Islet of Langerhans (tissue), 1 donor: ENCODE measurements around the gene PDZRN4.
"Not testable (repeated sequence)": the region's sequence is repeated elsewhere in the genome, so short reads cannot be mapped to it uniquely, and the experiment has no call there.

Experiments
- FAIRE-seq: peaks from one replicate; lab custom pipeline; 2011; peaks lifted over from hg19 to GRCh38; lab: Jason Lieb, UNC

PDZRN4 gene

GRCh38 chr12:41573445-41573844 is 385.3 kb downstream of the PDZRN4 start:
- no peak for FAIRE-seq

GRCh38 chr12:41576925-41577324 is 388.8 kb downstream of the PDZRN4 start:
- FAIRE-seq: no peak

DNA sequence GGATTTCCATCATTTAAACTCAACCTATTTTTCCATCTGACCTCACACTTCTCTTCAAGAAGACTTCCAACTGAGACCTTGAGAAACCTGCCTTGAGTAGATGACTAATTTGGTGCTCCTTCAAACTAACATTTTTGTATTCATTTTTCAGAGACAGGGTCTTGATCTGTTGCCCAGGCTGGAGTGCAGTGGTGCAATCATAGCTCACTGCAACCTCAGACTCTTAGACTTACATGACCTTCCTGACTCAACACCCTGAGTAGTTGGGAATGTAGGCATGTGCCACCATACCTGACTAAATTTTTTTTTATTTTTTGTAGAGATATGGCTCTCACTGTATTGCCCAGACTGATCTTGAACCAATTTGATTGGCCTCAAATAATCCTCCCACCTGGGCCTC is 389.9 kb downstream of the PDZRN4 start:
- FAIRE-seq: no peak

DNA sequence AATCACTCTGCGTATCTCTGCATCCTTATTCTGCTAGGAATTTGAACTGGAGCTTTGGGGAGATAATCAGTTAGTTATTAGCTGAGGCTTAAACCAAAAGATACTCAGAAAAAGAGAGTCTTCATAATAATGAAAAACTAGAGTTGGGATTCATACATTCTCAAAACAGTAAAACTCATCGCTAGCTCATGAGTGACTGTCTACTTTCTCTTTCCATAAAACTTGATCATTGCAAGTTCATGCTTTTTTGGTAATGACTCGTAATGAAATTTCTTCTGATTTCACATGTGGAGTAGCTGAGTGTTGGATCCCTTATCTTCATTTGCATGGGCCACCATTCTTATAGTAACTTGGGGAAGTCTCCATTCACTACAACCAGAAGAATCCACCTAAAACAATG is 397.7 kb downstream of the PDZRN4 start:
- FAIRE-seq: no peak

DNA sequence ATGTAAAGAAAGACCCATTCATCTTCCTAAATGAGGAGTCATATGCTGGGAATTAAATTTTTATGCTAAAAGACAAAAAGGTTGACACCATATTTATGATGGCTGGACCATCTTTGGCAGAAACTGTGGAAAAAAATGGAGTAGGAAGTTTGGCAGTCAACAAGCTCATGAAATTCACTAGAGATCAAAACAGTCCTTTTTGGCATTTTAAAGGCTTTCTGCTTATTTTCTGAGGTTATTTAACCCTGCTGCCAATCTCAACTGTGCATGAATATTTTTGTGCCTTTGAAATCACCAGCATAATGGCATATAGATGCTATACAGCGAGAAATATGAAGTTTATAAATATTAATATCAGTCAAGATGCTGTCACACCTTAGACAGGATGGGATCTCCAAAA is 399.5 kb downstream of the PDZRN4 start:
- FAIRE-seq: no peak

GRCh38 chr12:41589878-41590277 is 401.8 kb downstream of the PDZRN4 start:
- FAIRE-seq: no peak

- FAIRE-seq: no peak
Observed at GRCh38 chr12:41596190-41596589, 408.1 kb downstream of the PDZRN4 start.

DNA sequence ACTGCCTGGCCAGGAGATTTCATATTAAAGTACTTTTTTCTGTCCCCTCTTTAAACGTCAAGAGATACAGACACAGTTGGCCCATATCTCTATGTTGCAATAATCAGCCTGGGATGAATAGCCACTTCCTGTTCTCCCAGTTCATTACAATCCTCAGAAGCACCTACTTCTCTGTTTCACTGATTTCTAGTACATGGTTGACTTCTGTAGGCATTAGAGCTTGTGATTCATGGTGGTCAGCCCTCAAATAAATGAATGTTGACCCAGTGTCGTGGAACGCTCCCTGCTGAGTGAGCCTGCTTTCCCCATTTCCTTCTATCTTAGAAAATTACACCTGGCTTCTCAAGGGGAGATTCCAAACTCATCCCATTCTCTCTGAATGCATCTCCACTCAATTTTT is 416.7 kb downstream of the PDZRN4 start:
- FAIRE-seq: no peak

GRCh38 chr12:41605545-41606305 is 417.6 kb downstream of the PDZRN4 start:
- FAIRE-seq: no peak

DNA sequence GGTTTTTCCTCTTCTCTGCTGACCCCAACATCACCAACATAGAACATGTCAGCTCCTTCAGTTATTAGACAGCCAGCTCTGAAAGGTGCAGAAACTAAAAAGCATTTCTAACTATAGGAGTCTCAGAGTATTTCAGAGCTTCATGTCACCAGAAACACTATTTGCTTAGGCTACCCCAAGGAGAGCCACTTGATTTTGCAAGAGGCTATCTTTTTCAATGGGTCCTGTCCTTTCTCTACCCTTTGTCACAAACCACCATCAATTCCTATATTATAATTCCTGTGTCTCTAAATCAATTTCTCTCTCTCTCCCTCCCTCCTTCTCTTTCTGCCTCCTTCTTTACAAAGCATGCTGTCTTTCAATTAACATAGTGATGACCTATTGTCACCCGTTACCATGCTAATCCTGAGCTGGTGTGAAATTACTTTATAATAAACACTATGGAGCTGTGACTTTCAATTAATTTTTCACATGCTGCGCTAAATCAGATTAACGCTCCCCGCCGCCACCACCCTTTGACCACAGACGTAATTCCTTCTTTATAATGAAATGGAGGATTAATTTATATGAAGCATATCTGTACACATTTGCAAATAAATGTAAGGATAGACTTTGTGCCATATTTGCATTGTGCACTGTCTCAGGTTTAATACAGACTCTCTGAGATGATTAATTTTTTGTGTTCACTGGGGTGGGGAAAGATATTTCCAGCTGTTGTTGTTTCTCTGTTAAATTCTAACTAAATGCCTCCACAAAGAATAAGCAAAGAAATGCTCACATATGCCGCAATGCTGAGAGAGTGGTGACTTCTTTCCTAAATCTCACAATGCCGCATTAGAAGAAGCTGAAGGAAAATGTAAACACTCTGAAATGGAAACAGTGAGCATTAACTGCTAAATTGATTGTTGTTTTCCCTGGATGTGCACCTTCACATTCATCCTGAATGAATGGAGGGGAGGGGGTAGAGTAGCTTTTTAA is 418.6 kb downstream of the PDZRN4 start:
- FAIRE-seq: no peak

- FAIRE-seq: no peak
Observed at GRCh38 chr12:41612892-41613557, 424.9 kb downstream of the PDZRN4 start.

GRCh38 chr12:41615174-41615573 is 427.1 kb downstream of the PDZRN4 start:
- FAIRE-seq: not testable (repeated sequence)

GRCh38 chr12:41619705-41620104 is 431.6 kb downstream of the PDZRN4 start:
- FAIRE-seq: no peak

GRCh38 chr12:41621291-41621690 is 433.2 kb downstream of the PDZRN4 start:
- FAIRE-seq: no peak
